Muscle layer of duodenum (tissue), 2 donors: Measurements from ENCODE around the gene CERS2.

Experiments used
- H3K27ac ChIP-seq: one replicate; pipeline ENCODE4 v1.7.0; 2013; ENCODE audit warnings: mild to moderate bottlenecking, low read length
- H3K27me3 ChIP-seq: one replicate; pipeline ENCODE4 v1.7.0; 2013; ENCODE audit warnings: low read depth, mild to moderate bottlenecking, control low read depth, low read length
- H3K36me3 ChIP-seq, 2 donors: one replicate each; pipeline ENCODE4 v1.7.0; 2013; ENCODE audit warnings: low read length in 2 of 2, control low read depth in 1 of 2, mild to moderate bottlenecking in 1 of 2; ENCODE audit not compliant: insufficient read depth in 2 of 2, control insufficient read depth in 1 of 2
- H3K4me1 ChIP-seq, 2 donors: one replicate each; pipeline ENCODE4 v1.7.0; 2013; ENCODE audit warnings: low read length in 2 of 2, mild to moderate bottlenecking in 2 of 2, control low read depth in 1 of 2, moderate library complexity in 1 of 2; ENCODE audit not compliant: insufficient read depth in 2 of 2, control insufficient read depth in 1 of 2
- H3K4me3 ChIP-seq, 2 donors: one replicate each; pipeline ENCODE4 v1.7.0; 2013; ENCODE audit warnings: low read length in 2 of 2, low read depth in 1 of 2, mild to moderate bottlenecking in 1 of 2
- H3K9me3 ChIP-seq, 2 donors: one replicate each; pipeline ENCODE4 v1.7.0; 2013; ENCODE audit warnings: low read length in 2 of 2, control low read depth in 1 of 2, mild to moderate bottlenecking in 1 of 2; ENCODE audit not compliant: control insufficient read depth in 1 of 2
- donor health status: healthy.

CERS2 gene

GRCh38 chr1:150928286-150928685 is 46.3 kb downstream of the CERS2 start:
- Histone ChIP-seq H3K4me3 (no peak overlapping the region), H3K9me3 (peaks cover 0 to 3% of the 10 kb centered on the region in 2 donors), H3K36me3 (peaks cover 24 to 45% of the 10 kb centered on the region in 2 donors), H3K4me1 (peaks cover 5 to 11% of the 10 kb centered on the region in 2 donors), H3K27ac (no peak overlapping the region), H3K27me3 (no peaks in the 10 kb centered on the region)

- Histone ChIP-seq H3K27ac (no peak overlapping the region), H3K36me3 (peaks cover 24 to 40% of the 10 kb centered on the region in 2 donors)
Measured at GRCh38 chr1:150927624-150928023, 47.0 kb downstream of the CERS2 start.

GRCh38 chr1:150926097-150926741 is 48.4 kb downstream of the CERS2 start, which contains the start of gene SETDB1:
Gene SETDB1 (plus strand): TSS chr1:150926363. CDS start chr1:150927715, 1,352 bp downstream.
- H3K9me3 ChIP-seq, result no peaks in the 10 kb centered on the region

More at GRCh38 chr1:150927624-150928023, 47.0 kb downstream of the CERS2 start:
- Histone ChIP-seq H3K9me3 (peaks cover 0 to 3% of the 10 kb centered on the region in 2 donors), H3K4me3 (no peak overlapping the region), H3K27me3 (no peaks in the 10 kb centered on the region), H3K4me1 (peaks cover 5 to 11% of the 10 kb centered on the region in 2 donors)

GRCh38 chr1:150925080-150925479 is 49.6 kb downstream of the CERS2 start:
- peak overlapping the region; percentile 16 to 77 for H3K4me3 ChIP-seq
- peaks cover 14 to 20% of the 10 kb centered on the region in 2 donors for H3K36me3 ChIP-seq
- H3K9me3 ChIP-seq, result no peaks in the 10 kb centered on the region
- H3K4me1 ChIP-seq, result peaks cover 5 to 11% of the 10 kb centered on the region in 2 donors
- H3K27me3 ChIP-seq, result no peaks in the 10 kb centered on the region
- H3K27ac ChIP-seq, result no peak overlapping the region

More at GRCh38 chr1:150926097-150926741, 48.4 kb downstream of the CERS2 start, which contains the start of gene SETDB1:
- H3K4me1 ChIP-seq, result peaks cover 5 to 11% of the 10 kb centered on the region in 2 donors
- peaks cover 20 to 30% of the 10 kb centered on the region in 2 donors for H3K36me3 ChIP-seq
- H3K27me3 ChIP-seq, result no peaks in the 10 kb centered on the region
- peak within 1 kb of the TSS; percentile 87 for H3K27ac ChIP-seq
- peak within 1 kb of the TSS; percentile 77 to 94 for H3K4me3 ChIP-seq

DNA sequence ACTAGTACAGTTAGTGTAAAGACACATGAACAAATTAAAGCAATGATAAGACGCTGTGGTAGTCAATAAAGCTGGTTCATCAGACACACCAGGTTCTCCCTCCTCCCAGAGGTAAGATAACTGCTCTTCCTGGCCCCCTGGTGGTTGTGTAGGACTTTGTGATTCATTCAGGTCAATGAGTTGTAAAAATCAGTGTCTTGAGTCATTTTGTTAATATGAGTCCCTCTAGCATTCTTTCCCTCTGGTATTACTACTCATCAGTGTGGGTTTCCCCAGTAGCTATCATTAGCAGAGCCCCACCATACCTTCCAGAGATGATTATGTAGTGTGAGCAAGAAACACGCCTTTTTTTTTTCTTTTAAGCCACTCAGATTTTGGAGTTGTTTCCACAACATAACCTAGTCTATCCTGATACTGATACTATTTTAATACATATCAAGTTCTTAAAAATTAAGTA is 52.1 kb downstream of the CERS2 start:
- H3K4me3 ChIP-seq, result no peak overlapping the region
- H3K27ac ChIP-seq, result no peak overlapping the region
- H3K9me3 ChIP-seq, result no peaks in the 10 kb centered on the region
- no peaks in the 10 kb centered on the region for H3K27me3 ChIP-seq
- H3K4me1 ChIP-seq, result peaks cover 5 to 9% of the 10 kb centered on the region in 2 donors
- H3K36me3 ChIP-seq, result peaks cover under 1 to 3% of the 10 kb centered on the region in 2 donors

DNA sequence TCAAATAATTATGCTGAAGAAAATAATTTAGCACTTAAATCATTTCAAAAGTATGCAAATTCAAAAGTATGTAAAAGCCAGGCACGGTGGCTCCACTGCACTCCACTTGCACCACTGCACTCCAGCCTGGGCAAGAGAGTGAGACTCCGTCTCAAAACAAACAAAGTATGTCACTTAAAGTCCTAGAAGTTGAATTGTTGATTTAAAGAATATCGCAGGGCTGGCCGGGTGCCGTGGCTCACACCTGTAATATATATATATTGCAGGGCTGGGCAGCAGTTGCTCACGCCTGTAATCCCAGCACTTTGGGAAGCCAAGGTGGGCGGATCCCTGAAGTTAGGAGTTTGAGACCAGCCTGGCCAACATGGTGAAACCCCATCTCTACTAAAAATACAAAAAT is 57.2 kb downstream of the CERS2 start:
- H3K36me3 ChIP-seq, result no peaks in the 10 kb centered on the region
- H3K27ac ChIP-seq, result no peak overlapping the region
- no peaks in the 10 kb centered on the region for H3K27me3 ChIP-seq
- H3K9me3 ChIP-seq, result no peaks in the 10 kb centered on the region
- no peak overlapping the region for H3K4me3 ChIP-seq
- no peaks in the 10 kb centered on the region for H3K4me1 ChIP-seq
